Colonic mucosa (tissue), 4 donors: Measurements from ENCODE around the gene PRKAG2. TPM values are rescaled to one million over a fixed set of nuclear protein-coding genes. Genes with fewer than 3 reads are reported as not detected.

Experiments used
- DNase-seq: peaks from one replicate; pipeline ENCODE4 v3.0.0-alpha.2; 2020
- H3K27ac ChIP-seq: fragments of 200-600 bp; one replicate; pipeline ENCODE4 v1.8.0; 2021
- H3K27me3 ChIP-seq: fragments of 200-600 bp; one replicate; pipeline ENCODE4 v1.8.0; 2021
- H3K36me3 ChIP-seq: fragments of 200-600 bp; one replicate; pipeline ENCODE4 v1.8.0; 2021
- H3K4me1 ChIP-seq: fragments of 200-600 bp; one replicate; pipeline ENCODE4 v1.8.0; 2021; ENCODE audit warnings: mild to moderate bottlenecking
- H3K4me3 ChIP-seq: fragments of 200-600 bp; one replicate; pipeline ENCODE4 v1.8.0; 2021
- H3K9ac ChIP-seq, 2 donors: one replicate each; pipeline ENCODE4 v1.7.0; 2013; ENCODE audit warnings: control low read depth in 2 of 2, low read depth in 2 of 2, low read length in 2 of 2
- H3K9me3 ChIP-seq: fragments of 200-600 bp; one replicate; pipeline ENCODE4 v1.8.0; 2021
- intact Hi-C: fragments of 100-400 bp; cut with DNase I; formaldehyde crosslinking; loops from one replicate; pipeline ENCODE4 v1.14.1; 2022
- total RNA-seq, 2 donors: library from RNA; stranded (reverse); fragmentation: NEBNext Ultra II Directional in 1 of 2; extraction: Animal tissue kit (Norgen Biotek cat#: 25700) in 1 of 2; gene quantifications; one replicate each; pipeline ENCODE4 v1.2.1, GENCODE V29; 2021
- TF ChIP-seq, protein P1 (sequence below): fragments of 200-600 bp; IDR thresholded peaks from one replicate; pipeline ENCODE4 v1.8.0; 2022; ENCODE audit warnings: antibody characterized with exemption, mild to moderate bottlenecking
- donor health status: healthy.
- donor health status: DM: no; HTN: no; CAD: no.
- donor health status: DM: no; HTN: no; CAD: no.

The PRKAG2 gene
- total RNA-seq, 2 donors from 2014 or later, result 36.3 to 42.0 TPM

DNA sequence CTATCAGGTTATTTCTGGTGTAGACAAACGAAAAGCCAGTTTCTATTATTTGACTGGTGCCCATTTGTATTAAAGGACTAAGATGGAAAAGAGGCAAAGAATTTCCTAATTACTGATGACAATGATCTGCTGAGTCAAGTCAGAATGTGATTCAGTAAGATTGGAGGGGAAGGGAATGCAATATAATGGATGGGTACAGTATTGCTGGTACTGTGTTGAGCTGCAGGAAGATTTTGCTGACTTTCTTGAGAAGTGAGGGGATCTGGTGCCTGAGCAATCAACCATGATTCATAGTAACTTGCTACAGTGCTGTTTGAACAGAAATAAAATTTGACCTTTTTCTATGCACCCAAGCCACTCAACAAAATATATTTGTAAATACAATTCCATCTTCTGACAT, 218.1 kb downstream of the PRKAG2 start:
- DNase-seq, result no peak
- no peak overlapping the region for H3K27ac ChIP-seq
- H3K9ac ChIP-seq, result no peak overlapping the region
- no peaks in the 10 kb centered on the region for H3K27me3 ChIP-seq
- intact Hi-C loops, result no loop called here
- no peaks in the 10 kb centered on the region for H3K4me1 ChIP-seq
- TF ChIP-seq, protein P1, sequence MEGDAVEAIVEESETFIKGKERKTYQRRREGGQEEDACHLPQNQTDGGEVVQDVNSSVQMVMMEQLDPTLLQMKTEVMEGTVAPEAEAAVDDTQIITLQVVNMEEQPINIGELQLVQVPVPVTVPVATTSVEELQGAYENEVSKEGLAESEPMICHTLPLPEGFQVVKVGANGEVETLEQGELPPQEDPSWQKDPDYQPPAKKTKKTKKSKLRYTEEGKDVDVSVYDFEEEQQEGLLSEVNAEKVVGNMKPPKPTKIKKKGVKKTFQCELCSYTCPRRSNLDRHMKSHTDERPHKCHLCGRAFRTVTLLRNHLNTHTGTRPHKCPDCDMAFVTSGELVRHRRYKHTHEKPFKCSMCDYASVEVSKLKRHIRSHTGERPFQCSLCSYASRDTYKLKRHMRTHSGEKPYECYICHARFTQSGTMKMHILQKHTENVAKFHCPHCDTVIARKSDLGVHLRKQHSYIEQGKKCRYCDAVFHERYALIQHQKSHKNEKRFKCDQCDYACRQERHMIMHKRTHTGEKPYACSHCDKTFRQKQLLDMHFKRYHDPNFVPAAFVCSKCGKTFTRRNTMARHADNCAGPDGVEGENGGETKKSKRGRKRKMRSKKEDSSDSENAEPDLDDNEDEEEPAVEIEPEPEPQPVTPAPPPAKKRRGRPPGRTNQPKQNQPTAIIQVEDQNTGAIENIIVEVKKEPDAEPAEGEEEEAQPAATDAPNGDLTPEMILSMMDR, result no peak
- H3K9me3 ChIP-seq, result no peaks in the 10 kb centered on the region
- H3K36me3 ChIP-seq, result no peaks in the 10 kb centered on the region
- H3K4me3 ChIP-seq, result no peak overlapping the region

DNA sequence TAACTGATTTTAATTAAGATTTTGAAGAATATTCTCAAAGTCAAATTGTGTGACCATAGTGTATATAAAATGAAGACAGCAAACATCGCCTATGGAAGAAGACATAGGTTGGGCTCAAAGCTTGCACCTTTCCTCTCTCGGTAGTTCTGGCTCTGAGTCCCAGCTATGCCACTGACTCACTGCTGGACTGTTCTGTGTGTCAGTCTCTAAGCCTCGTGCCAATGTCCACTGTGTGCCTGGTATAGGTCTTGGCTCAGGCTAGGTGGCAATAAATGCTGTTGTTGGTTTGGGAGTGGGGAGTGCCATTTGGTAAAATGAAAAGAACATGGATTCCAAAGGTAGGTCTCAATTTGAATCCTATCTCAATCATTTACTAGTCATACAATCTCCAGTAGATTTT, 219.7 kb downstream of the PRKAG2 start:
- TF ChIP-seq, protein P1, result no peak
- H3K4me1 ChIP-seq, result no peaks in the 10 kb centered on the region
- H3K27me3 ChIP-seq, result no peaks in the 10 kb centered on the region
- intact Hi-C loops, result no loop called here
- no peak for DNase-seq
- H3K36me3 ChIP-seq, result no peaks in the 10 kb centered on the region
- H3K9me3 ChIP-seq, result no peaks in the 10 kb centered on the region
- H3K9ac ChIP-seq, result no peak overlapping the region
- H3K4me3 ChIP-seq, result no peak overlapping the region
- H3K27ac ChIP-seq, result no peak overlapping the region

GRCh38 chr7:151655555-151655954, 221.4 kb downstream of the PRKAG2 start:
- Histone ChIP-seq H3K9ac (no peak overlapping the region), H3K9me3 (no peaks in the 10 kb centered on the region), H3K4me3 (no peak overlapping the region), H3K27ac (no peak overlapping the region), H3K36me3 (no peaks in the 10 kb centered on the region), H3K4me1 (no peaks in the 10 kb centered on the region), H3K27me3 (no peaks in the 10 kb centered on the region)
- intact Hi-C loops, result no loop called here
- TF ChIP-seq, protein P1, result no peak
- no peak for DNase-seq

- no peaks in the 10 kb centered on the region for H3K9me3 ChIP-seq
- H3K9ac ChIP-seq, result no peak overlapping the region
- H3K27ac ChIP-seq, result peak overlapping the region; percentile 37
- intact Hi-C loops, result no loop called here
- H3K36me3 ChIP-seq, result no peaks in the 10 kb centered on the region
- DNase-seq, result no peak
- H3K27me3 ChIP-seq, result no peaks in the 10 kb centered on the region
- H3K4me1 ChIP-seq, result no peaks in the 10 kb centered on the region
- H3K4me3 ChIP-seq, result no peak overlapping the region
- TF ChIP-seq, protein P1, result no peak
These were observed 224.8 kb downstream of the PRKAG2 start for GRCh38 chr7:151652111-151652510.

- Histone ChIP-seq H3K27me3 (no peaks in the 10 kb centered on the region), H3K4me3 (no peak overlapping the region), H3K9ac (no peak overlapping the region), H3K9me3 (no peaks in the 10 kb centered on the region), H3K27ac (no peak overlapping the region), H3K36me3 (no peaks in the 10 kb centered on the region), H3K4me1 (no peaks in the 10 kb centered on the region)
- intact Hi-C loops, result no loop called here
- no peak for DNase-seq
- TF ChIP-seq, protein P1, result no peak
These were observed 226.8 kb downstream of the PRKAG2 start for GRCh38 chr7:151650161-151650560.

- TF ChIP-seq, protein P1, result no peak
- no peaks in the 10 kb centered on the region for H3K4me1 ChIP-seq
These were observed 228.5 kb downstream of the PRKAG2 start for GRCh38 chr7:151648429-151648828.

More at GRCh38 chr7:151648429-151648828, 228.5 kb downstream of the PRKAG2 start:
- H3K4me3 ChIP-seq, result no peak overlapping the region
- H3K9me3 ChIP-seq, result no peaks in the 10 kb centered on the region
- H3K27ac ChIP-seq, result no peak overlapping the region
- intact Hi-C loops, result no loop called here
- no peak for DNase-seq
- H3K9ac ChIP-seq, result no peak overlapping the region
- no peaks in the 10 kb centered on the region for H3K36me3 ChIP-seq
- H3K27me3 ChIP-seq, result no peaks in the 10 kb centered on the region
